Fibroblast of villous mesenchyme (primary cell): ENCODE measurements around the gene OR1B1. TPM values are rescaled to one million over a fixed set of nuclear protein-coding genes. Genes with fewer than 3 reads are reported as not detected.

Experiments
- DNase-seq: peaks from one replicate; pipeline ENCODE4 v3.0.0-alpha.2; 2010; ENCODE audit warnings: low read depth
- H3K4me3 ChIP-seq: 2 replicates; pipeline ENCODE4 v1.5.1; 2011; ENCODE audit warnings: low read depth, mild to moderate bottlenecking, low read length
- total RNA-seq: library from RNA; depleted of rRNA; stranded (reverse); fragments of >200 nt; gene quantifications from 2 replicates; pipeline ENCODE4 v1.2.3, GENCODE V29; 2012
- TF ChIP-seq, protein P1 (sequence below): IDR thresholded peaks from 2 replicates; pipeline ENCODE4 v1.5.1; 2012; ENCODE audit warnings: low read depth, mild to moderate bottlenecking, low read length; ENCODE audit not compliant: insufficient read depth

Gene OR1B1
- total RNA-seq, 1 donor: not detected

DNA sequence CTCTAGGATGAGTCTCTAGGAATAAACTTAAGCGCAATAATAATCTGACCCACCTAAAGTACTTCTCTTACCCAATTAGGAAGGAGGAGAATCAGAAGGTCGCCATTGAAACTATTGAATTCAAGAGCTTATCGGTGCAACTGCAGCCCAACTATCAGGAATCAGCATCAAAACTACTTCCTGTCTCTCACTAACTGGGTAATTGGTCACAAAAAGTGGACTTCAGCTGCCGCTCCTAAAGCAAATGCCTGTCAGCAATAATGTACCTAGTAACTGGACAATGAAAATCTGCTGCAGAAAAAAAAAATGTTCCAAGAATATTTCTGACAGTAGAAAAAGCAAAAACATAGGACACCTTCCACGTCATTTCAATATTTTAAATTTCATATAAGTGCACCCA lies 77.6 kb downstream of the OR1B1 start:
- H3K4me3 ChIP-seq: no peak overlapping the region
- TF ChIP-seq, protein P1, sequence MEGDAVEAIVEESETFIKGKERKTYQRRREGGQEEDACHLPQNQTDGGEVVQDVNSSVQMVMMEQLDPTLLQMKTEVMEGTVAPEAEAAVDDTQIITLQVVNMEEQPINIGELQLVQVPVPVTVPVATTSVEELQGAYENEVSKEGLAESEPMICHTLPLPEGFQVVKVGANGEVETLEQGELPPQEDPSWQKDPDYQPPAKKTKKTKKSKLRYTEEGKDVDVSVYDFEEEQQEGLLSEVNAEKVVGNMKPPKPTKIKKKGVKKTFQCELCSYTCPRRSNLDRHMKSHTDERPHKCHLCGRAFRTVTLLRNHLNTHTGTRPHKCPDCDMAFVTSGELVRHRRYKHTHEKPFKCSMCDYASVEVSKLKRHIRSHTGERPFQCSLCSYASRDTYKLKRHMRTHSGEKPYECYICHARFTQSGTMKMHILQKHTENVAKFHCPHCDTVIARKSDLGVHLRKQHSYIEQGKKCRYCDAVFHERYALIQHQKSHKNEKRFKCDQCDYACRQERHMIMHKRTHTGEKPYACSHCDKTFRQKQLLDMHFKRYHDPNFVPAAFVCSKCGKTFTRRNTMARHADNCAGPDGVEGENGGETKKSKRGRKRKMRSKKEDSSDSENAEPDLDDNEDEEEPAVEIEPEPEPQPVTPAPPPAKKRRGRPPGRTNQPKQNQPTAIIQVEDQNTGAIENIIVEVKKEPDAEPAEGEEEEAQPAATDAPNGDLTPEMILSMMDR: no peak
- no peak for DNase-seq

Other genes starting within 250 kb of the OR1B1 start
- gene OR1J1, start 179.7 kb downstream of the OR1B1 start, total RNA-seq: not detected in 2 replicates
- 0.32 and 0.43 TPM in 2 replicates for gene OR1J2, start 146.8 kb downstream of the OR1B1 start, total RNA-seq
- gene OR1J4, start 138.5 kb downstream of the OR1B1 start, total RNA-seq: not detected in 2 replicates
- gene OR1N1, start 130.3 kb downstream of the OR1B1 start, total RNA-seq: not detected in 2 replicates
- not detected in 2 replicates for gene OR1N2, start 104.5 kb downstream of the OR1B1 start, total RNA-seq
- not detected in 2 replicates for gene OR1L8, start 74.2 kb downstream of the OR1B1 start, total RNA-seq
- gene OR1Q1, start 42.9 kb downstream of the OR1B1 start, total RNA-seq: not detected in 2 replicates
- not detected in 2 replicates for gene OR1L1, start 4.1 kb upstream of the OR1B1 start, total RNA-seq
- gene OR1L3, start 17.5 kb upstream of the OR1B1 start, total RNA-seq: not detected in 2 replicates
- gene OR1L4, start 66.4 kb upstream of the OR1B1 start, total RNA-seq: not detected in 2 replicates
- gene OR1L6, start 84.7 kb upstream of the OR1B1 start, total RNA-seq: not detected in 2 replicates
- not detected in 2 replicates for gene OR5C1, start 131.3 kb upstream of the OR1B1 start, total RNA-seq
- gene OR1K1, start 142.5 kb upstream of the OR1B1 start, total RNA-seq: not detected in 2 replicates
- 31.6 and 43.6 TPM in 2 replicates for gene PDCL, start 171.0 kb upstream of the OR1B1 start, total RNA-seq
- gene RC3H2, start 247.7 kb upstream of the OR1B1 start, total RNA-seq: 52.8 and 67.8 TPM in 2 replicates